ENCODE data around the gene NT5M.
"Not testable (repeated sequence)": the region's sequence is repeated elsewhere in the genome, so short reads cannot be mapped to it uniquely, and the experiment has no call there.

The NT5M gene

DNA sequence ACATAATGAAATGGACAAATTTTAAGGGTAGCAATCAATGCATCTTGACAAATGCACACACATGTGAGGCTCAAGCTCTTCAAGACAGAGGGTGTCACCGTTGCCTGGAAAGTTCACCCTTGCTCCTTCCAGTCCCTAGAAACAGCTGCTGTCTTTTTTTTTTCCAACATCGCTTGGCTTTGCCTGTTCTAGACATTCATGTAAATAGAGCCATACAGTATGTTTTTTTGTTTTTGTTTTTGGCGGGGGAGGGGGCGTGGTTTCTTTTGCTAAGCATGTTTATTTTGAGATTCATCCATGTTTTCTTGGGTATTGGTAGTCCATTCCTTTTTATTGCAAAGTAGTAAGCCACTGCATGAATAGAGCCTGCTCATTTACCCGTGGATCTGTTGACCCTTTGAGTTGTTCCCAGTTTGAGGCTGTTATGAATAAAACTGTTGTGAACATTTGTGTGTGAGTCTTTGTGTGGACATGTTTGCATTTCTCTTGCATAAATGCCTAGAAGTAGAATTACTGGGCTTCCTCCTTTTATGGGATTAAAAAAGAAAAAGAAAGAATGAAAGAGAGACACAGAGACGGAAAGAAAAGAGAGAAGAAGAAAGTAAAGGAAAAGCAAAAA, 78.4 kb downstream of the NT5M start:
- Histone ChIP-seq H3K9me3 (ENCODE audit: control insufficient read depth, insufficient read depth, low read depth, low read length) (no peaks in the 10 kb centered on the region), H3K27me3 (ENCODE audit: control insufficient read depth, insufficient read depth, low read length) (no peaks in the 10 kb centered on the region), H3K4me1 (ENCODE audit: control insufficient read depth, insufficient read depth, low read length) (no peaks in the 10 kb centered on the region), H3K9ac (ENCODE audit: low read length) (no peak overlapping the region), H3K4me3 (ENCODE audit: low read depth, low read length) (no peak overlapping the region), H3K36me3 (ENCODE audit: control insufficient read depth, insufficient read depth, low read length) (no peaks in the 10 kb centered on the region), H3K27ac (ENCODE audit: low read depth, low read length) (no peak overlapping the region)

DNA sequence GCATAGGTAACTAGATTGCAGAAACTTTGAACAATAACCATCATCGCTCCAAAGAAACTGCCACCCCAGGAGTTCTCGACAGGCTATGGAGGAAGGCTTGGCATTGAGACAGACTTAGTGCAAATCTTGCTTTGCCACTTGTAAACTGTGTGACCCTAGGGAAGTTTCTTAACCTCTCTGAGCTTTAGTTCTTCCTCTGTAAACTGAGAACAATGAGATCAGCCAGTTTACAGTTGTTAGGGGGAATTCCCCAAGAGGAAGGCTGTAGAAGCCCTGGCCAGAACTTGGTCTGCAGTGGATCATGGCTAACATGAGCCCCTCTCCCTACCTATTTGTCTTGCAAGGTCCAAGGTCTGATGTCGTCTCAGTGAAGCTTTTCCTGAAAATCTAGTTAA, 78.9 kb downstream of the NT5M start:
- Histone ChIP-seq H3K27ac (ENCODE audit: low read depth, low read length) (no peak overlapping the region), H3K4me3 (ENCODE audit: low read depth, low read length) (no peak overlapping the region), H3K4me1 (ENCODE audit: control insufficient read depth, insufficient read depth, low read length) (no peaks in the 10 kb centered on the region), H3K9me3 (ENCODE audit: control insufficient read depth, insufficient read depth, low read depth, low read length) (no peaks in the 10 kb centered on the region), H3K27me3 (ENCODE audit: control insufficient read depth, insufficient read depth, low read length) (no peaks in the 10 kb centered on the region), H3K9ac (ENCODE audit: low read length) (no peak overlapping the region), H3K36me3 (ENCODE audit: control insufficient read depth, insufficient read depth, low read length) (no peaks in the 10 kb centered on the region)

DNA sequence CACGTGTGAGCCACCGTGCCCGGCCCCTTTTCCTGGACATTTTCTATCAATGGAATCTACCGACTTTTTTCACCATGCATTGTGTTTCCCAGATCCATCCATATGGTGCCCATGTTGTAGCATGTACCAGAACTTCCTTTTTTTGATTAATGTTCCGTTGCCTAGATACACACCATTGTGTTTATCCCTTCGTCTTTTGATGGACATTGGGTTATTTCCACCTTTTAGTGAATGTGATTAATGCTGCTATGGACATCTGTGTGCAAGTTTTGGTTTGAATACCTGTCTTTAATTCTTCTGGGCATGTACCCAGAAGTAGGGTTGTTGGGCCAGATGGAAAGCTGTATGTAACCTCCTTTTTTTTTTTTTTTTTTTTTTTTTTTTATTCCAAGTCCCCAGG, 79.8 kb downstream of the NT5M start:
- Histone ChIP-seq H3K27ac (ENCODE audit: low read depth, low read length) (no peak overlapping the region), H3K9me3 (ENCODE audit: control insufficient read depth, insufficient read depth, low read depth, low read length) (no peaks in the 10 kb centered on the region), H3K36me3 (ENCODE audit: control insufficient read depth, insufficient read depth, low read length) (no peaks in the 10 kb centered on the region), H3K4me1 (ENCODE audit: control insufficient read depth, insufficient read depth, low read length) (no peaks in the 10 kb centered on the region), H3K4me3 (ENCODE audit: low read depth, low read length) (no peak overlapping the region), H3K9ac (ENCODE audit: low read length) (no peak overlapping the region), H3K27me3 (ENCODE audit: control insufficient read depth, insufficient read depth, low read length) (no peaks in the 10 kb centered on the region)

DNA sequence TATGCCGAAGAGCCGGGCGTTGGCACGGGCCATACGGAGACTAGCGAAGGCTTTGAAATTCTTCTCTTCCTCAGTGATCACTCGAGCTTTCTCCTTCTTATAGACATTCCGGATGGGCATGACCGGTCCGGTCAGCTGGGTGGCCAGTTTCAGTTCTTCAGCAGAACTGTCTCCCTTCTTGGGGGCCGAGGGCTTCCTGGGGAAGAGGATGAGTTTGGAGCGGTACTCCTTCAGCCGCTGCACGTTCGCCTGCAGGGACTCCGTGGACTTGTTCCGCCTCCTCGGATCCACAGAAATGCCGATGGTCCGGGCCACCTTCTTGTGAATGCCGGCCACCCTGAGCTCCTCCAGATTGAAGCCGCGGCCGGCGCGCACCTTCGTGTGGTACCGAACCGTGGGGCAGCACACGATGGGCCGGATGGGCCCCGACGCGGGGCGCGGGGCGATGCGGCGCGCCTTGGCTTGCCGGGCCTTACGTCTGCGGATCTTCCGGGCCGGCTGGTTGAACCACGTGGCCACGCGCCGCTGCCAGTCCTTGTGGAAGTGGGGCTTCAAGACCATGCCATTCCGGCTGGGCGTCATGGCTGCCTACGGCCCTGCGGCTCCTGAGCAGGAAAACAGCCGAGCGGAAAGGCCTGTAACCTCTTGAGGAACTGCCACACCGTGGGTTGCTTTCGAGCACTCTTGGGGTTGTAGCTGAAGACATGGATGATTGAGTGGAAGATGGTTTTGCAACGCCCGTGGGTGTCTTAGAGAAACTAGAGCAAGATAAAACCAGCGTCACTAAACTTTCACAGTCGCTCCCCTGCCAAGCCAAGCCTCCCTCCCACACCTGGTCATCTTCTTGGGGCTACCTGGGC, 80.5 kb downstream of the NT5M start:
- H3K27me3 ChIP-seq (ENCODE audit: control insufficient read depth, insufficient read depth, low read length); H3K36me3 ChIP-seq (ENCODE audit: control insufficient read depth, insufficient read depth, low read length); H3K9me3 ChIP-seq (ENCODE audit: control insufficient read depth, insufficient read depth, low read depth, low read length); H3K4me3 ChIP-seq (ENCODE audit: low read depth, low read length); H3K27ac ChIP-seq (ENCODE audit: low read depth, low read length); H3K4me1 ChIP-seq (ENCODE audit: control insufficient read depth, insufficient read depth, low read length); H3K9ac ChIP-seq (ENCODE audit: low read length): not testable (repeated sequence)

DNA sequence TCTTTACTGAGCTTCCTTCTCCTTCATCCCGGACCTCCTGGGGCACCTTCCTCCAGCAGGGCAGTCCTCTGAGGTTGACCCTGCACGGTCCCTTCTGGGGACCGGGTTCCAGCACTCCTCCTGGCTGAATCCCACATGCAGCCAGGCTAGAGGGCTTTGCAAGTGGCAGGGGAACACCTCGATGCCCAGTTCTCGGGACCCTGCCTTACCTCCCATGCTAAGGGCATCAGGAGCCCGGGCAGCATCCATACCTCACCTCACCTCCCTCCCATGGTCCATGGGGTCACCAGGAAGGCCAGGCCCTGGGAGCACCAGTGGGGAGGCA, 81.1 kb downstream of the NT5M start:
- Histone ChIP-seq H3K9me3 (ENCODE audit: control insufficient read depth, insufficient read depth, low read depth, low read length) (no peaks in the 10 kb centered on the region), H3K4me3 (ENCODE audit: low read depth, low read length) (no peak overlapping the region), H3K9ac (ENCODE audit: low read length) (no peak overlapping the region), H3K4me1 (ENCODE audit: control insufficient read depth, insufficient read depth, low read length) (no peaks in the 10 kb centered on the region), H3K27ac (ENCODE audit: low read depth, low read length) (no peak overlapping the region), H3K27me3 (ENCODE audit: control insufficient read depth, insufficient read depth, low read length) (no peaks in the 10 kb centered on the region), H3K36me3 (ENCODE audit: control insufficient read depth, insufficient read depth, low read length) (no peaks in the 10 kb centered on the region)

DNA sequence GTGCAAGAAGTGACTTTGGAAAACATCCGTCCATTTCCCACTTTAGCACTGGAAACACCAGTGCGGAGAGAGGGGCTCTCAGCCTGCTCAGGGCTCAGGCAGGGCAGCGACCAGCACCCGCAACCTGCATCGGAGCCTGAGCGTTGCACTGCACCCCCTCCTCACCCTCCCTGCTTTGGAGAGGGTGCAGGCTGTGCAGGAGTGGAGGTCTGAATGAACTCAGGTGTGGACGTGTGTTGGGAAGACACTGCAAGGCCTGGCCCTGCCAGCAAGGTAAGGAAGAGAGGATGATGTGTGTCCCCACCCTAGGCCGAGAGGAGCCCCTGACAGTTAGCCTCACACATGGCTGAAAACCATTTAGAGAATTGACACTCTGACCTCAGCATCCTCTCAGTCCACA, 81.8 kb downstream of the NT5M start:
- no peaks in the 10 kb centered on the region for H3K27me3 ChIP-seq (ENCODE audit: control insufficient read depth, insufficient read depth, low read length)
- no peak overlapping the region for H3K27ac ChIP-seq (ENCODE audit: low read depth, low read length)
- no peak overlapping the region for H3K9ac ChIP-seq (ENCODE audit: low read length)
- no peak overlapping the region for H3K4me3 ChIP-seq (ENCODE audit: low read depth, low read length)
- no peaks in the 10 kb centered on the region for H3K36me3 ChIP-seq (ENCODE audit: control insufficient read depth, insufficient read depth, low read length)
- no peaks in the 10 kb centered on the region for H3K9me3 ChIP-seq (ENCODE audit: control insufficient read depth, insufficient read depth, low read depth, low read length)
- no peaks in the 10 kb centered on the region for H3K4me1 ChIP-seq (ENCODE audit: control insufficient read depth, insufficient read depth, low read length)

DNA sequence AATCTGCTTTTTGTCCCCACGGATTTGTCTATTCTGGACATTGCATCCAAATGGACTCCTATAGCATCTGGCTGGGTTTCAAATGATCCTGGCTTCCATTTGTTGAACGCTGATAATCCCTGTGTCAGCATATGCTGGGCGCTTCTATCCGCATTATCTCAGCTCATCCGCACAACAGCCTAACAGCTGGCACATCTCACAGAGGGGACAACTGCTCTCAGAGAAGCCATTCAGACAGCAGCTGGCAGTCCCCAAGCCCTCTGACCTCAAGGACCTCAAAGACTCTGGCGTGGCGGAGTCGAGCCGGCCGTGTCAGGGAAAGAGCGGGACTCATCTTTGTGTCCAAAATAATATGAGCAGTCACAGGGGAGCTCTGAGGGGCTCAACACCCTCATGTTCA, 82.3 kb downstream of the NT5M start:
- no peak overlapping the region for H3K27ac ChIP-seq (ENCODE audit: low read depth, low read length)

DNA sequence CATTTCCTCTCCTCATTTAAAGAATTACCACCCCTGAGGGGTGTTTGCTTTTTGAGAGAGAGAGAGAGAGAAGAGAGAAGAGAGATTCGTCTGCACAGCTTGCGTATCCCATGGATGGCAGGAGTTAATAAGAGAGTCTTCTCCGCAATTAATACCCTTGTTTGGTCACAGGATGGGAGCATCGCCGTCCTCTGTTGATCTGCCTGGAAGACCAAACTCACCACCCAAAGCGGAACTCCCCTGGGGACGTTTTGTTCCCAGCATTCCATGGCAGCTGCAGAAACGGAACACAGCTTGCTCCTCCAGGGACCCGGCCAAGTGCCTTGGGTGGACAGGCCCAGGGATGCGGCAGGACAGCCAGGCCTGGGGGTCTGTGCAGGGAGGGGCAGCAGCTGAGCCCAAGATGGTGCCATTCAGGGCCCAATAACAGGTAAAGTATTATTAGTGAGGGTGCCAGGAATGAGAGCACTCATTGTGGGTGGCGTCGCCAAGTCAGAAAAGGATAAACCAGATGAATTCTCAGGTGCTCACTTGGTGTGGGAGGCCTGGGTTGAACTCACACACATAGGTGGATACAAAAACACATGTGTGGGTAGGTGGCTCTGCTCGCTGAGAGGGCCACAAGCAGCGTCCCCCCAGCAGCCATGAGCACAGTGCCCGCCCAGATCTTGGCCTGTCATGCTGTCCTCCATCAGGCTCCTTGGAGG, 83.1 kb downstream of the NT5M start:
- H3K9me3 ChIP-seq (ENCODE audit: control insufficient read depth, insufficient read depth, low read depth, low read length), result no peaks in the 10 kb centered on the region
- H3K4me3 ChIP-seq (ENCODE audit: low read depth, low read length), result no peak overlapping the region
- no peak overlapping the region for H3K9ac ChIP-seq (ENCODE audit: low read length)
- H3K27me3 ChIP-seq (ENCODE audit: control insufficient read depth, insufficient read depth, low read length), result no peaks in the 10 kb centered on the region
- H3K36me3 ChIP-seq (ENCODE audit: control insufficient read depth, insufficient read depth, low read length), result no peaks in the 10 kb centered on the region
- H3K27ac ChIP-seq (ENCODE audit: low read depth, low read length), result no peak overlapping the region
- H3K4me1 ChIP-seq (ENCODE audit: control insufficient read depth, insufficient read depth, low read length), result no peaks in the 10 kb centered on the region

More for the DNA sequence above, 82.3 kb downstream of the NT5M start:
- Histone ChIP-seq H3K9me3 (ENCODE audit: control insufficient read depth, insufficient read depth, low read depth, low read length) (no peaks in the 10 kb centered on the region), H3K27me3 (ENCODE audit: control insufficient read depth, insufficient read depth, low read length) (no peaks in the 10 kb centered on the region), H3K36me3 (ENCODE audit: control insufficient read depth, insufficient read depth, low read length) (no peaks in the 10 kb centered on the region), H3K9ac (ENCODE audit: low read length) (no peak overlapping the region), H3K4me3 (ENCODE audit: low read depth, low read length) (no peak overlapping the region), H3K4me1 (ENCODE audit: control insufficient read depth, insufficient read depth, low read length) (no peaks in the 10 kb centered on the region)

DNA sequence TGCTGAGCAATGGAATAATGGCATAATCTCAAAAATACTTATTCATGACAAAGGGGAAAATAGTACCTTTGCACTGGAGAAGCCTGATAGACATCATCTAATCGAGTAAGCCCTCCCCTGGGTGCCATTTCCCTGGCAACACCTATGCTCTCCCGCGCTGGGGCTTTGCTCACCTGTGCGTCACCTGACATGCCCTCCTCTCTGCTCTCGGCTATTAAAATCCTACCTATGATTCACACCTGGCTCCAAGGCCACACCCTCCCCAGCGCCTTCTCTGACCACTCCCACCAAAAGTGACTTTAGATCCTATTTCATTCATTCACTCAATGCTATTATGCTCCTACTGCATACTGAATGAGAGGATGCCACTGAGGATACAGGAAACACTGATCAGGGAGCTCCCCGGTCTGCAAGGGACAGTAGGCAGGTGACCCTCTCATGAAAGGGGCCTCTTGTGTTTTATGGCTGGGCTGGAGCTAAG, 83.9 kb downstream of the NT5M start:
- Histone ChIP-seq H3K4me1 (ENCODE audit: control insufficient read depth, insufficient read depth, low read length) (no peaks in the 10 kb centered on the region), H3K4me3 (ENCODE audit: low read depth, low read length) (no peak overlapping the region), H3K27ac (ENCODE audit: low read depth, low read length) (no peak overlapping the region), H3K9ac (ENCODE audit: low read length) (no peak overlapping the region), H3K27me3 (ENCODE audit: control insufficient read depth, insufficient read depth, low read length) (no peaks in the 10 kb centered on the region), H3K36me3 (ENCODE audit: control insufficient read depth, insufficient read depth, low read length) (no peaks in the 10 kb centered on the region), H3K9me3 (ENCODE audit: control insufficient read depth, insufficient read depth, low read depth, low read length) (no peaks in the 10 kb centered on the region; the same call in 1 of the 2 replicates)

DNA sequence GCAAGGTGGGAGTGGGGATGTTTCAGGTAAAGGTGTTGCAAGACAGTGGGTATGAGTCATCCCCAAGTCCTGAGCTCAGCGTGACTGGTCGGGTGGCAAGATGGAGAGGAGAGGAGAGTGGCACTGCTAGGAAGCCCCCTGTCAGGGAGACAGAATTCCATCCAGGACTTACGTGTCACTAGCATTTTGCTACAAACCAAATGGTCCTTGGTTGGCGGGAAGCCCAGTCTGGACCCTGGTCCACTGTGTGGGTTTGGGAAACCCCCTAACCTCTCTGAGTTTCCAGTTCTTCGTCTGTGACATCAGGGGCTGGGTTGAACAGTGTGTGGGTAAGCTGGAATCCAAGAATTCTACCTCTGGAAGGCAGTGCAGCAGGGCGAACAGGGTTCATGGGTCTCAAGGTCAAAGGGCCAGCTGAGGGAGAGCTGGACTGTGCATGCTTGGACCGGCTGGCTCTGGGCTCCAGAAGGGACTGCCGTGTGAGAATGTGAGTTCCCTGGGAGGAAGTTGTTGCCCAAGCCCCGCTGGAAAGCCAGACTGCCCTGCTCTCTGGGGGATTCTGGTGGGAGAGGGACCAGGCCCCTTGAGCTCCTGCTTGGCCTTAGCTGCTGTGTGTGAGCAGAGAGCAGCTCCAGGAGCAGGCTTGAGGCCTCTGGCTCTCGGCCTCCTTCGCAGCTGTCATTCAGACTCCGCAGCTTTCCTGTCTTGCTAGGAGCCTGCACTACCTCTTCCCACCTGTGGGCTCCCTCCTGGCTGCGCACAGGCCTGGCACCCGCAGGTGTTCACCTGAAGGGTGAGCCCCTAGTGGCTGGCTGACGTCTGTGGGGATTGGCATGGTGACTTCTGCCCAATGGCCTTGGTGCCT, 84.6 kb downstream of the NT5M start:
- Histone ChIP-seq H3K27ac (ENCODE audit: low read depth, low read length) (no peak overlapping the region), H3K9me3 (ENCODE audit: control insufficient read depth, insufficient read depth, low read depth, low read length) (no peaks in the 10 kb centered on the region; the same call in 1 of the 2 replicates)

More for the DNA sequence above, 84.6 kb downstream of the NT5M start:
- Histone ChIP-seq H3K36me3 (ENCODE audit: control insufficient read depth, insufficient read depth, low read length) (no peaks in the 10 kb centered on the region), H3K27me3 (ENCODE audit: control insufficient read depth, insufficient read depth, low read length) (no peaks in the 10 kb centered on the region), H3K4me3 (ENCODE audit: low read depth, low read length) (no peak overlapping the region), H3K9ac (ENCODE audit: low read length) (no peak overlapping the region), H3K4me1 (ENCODE audit: control insufficient read depth, insufficient read depth, low read length) (no peaks in the 10 kb centered on the region)
